ENCODE results near the gene SLC9A3.

Gene SLC9A3

GRCh38 chr5:496028-496427 lies 28.2 kb downstream of the SLC9A3 start:
- in situ Hi-C loops (cut with HindIII; ENCODE audit: low sequenced_read_pairs) = no loop called here
- TF ChIP-seq CTCF (IDR thresholded peaks at IDR 0.05; ENCODE audit: low read depth, low read length) = no peak
- DNase-seq (ENCODE audit: low read depth, low spot score) = no peak
- H3K4me3 ChIP-seq (ENCODE audit: low read depth, low read length) = no peak overlapping the region

- no peak overlapping the region for H3K4me3 ChIP-seq (ENCODE audit: low read depth, low read length)
- in situ Hi-C loops (cut with HindIII; ENCODE audit: low sequenced_read_pairs) = no loop called here
- TF ChIP-seq CTCF (IDR thresholded peaks at IDR 0.05; ENCODE audit: low read depth, low read length) = no peak
- no peak for DNase-seq (ENCODE audit: low read depth, low spot score)
Observed at GRCh38 chr5:494667-495255, 29.5 kb downstream of the SLC9A3 start.

GRCh38 chr5:493758-494157 lies 30.5 kb downstream of the SLC9A3 start:
- TF ChIP-seq CTCF (IDR thresholded peaks at IDR 0.05; ENCODE audit: low read depth, low read length) = no peak
- in situ Hi-C loops (cut with HindIII; ENCODE audit: low sequenced_read_pairs) = no loop called here

GRCh38 chr5:493119-493701 lies 31.0 kb downstream of the SLC9A3 start:
- DNase-seq (ENCODE audit: low read depth, low spot score) = no peak
- TF ChIP-seq CTCF (IDR thresholded peaks at IDR 0.05; ENCODE audit: low read depth, low read length) = no peak
- in situ Hi-C loops (cut with HindIII; ENCODE audit: low sequenced_read_pairs) = no loop called here
- H3K4me3 ChIP-seq (ENCODE audit: low read depth, low read length) = no peak overlapping the region

More at GRCh38 chr5:493758-494157, 30.5 kb downstream of the SLC9A3 start:
- DNase-seq (ENCODE audit: low read depth, low spot score) = no peak
- H3K4me3 ChIP-seq (ENCODE audit: low read depth, low read length) = no peak overlapping the region

GRCh38 chr5:492314-492893 lies 31.8 kb downstream of the SLC9A3 start:
- H3K4me3 ChIP-seq (ENCODE audit: low read depth, low read length) = no peak overlapping the region
- DNase-seq (ENCODE audit: low read depth, low spot score) = no peak
- in situ Hi-C loops (cut with HindIII; ENCODE audit: low sequenced_read_pairs) = no loop called here
- TF ChIP-seq CTCF (IDR thresholded peaks at IDR 0.05; ENCODE audit: low read depth, low read length) = no peak

GRCh38 chr5:491856-492155 lies 32.4 kb downstream of the SLC9A3 start:
- no peak for DNase-seq (ENCODE audit: low read depth, low spot score)
- TF ChIP-seq CTCF (IDR thresholded peaks at IDR 0.05; ENCODE audit: low read depth, low read length) = no peak
- H3K4me3 ChIP-seq (ENCODE audit: low read depth, low read length) = no peak overlapping the region
- in situ Hi-C loops (cut with HindIII; ENCODE audit: low sequenced_read_pairs) = no loop called here
